ENCODE results near the gene KATNAL1.

KATNAL1 gene

DNA sequence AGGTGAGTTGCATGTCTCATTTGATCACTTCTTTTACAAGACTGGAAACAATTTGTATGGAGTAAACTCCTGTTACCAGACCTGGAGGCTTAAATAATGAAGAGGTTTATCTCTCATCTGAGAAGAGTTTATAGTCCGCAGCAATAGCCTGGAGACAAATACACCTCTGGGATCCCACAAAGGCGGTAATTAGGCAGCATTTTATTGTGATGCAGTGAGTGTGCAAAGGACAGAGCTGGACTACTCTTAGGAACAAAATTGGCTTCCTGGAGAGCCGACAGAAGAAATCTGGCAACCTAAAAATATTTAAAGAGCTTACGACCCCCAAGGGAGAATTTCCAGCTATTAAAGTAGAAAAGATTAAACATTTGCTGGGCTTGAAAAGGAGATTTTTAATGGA is 11.8 kb upstream of the KATNAL1 start:
- Mint-ChIP-seq H3K9me3 (no peaks in the 10 kb centered on the region), H3K4me3 (no peak overlapping the region), H3K36me3 (ENCODE audit: low read depth) (peaks cover 14% of the 10 kb centered on the region), H3K27ac (no peak overlapping the region), H3K27me3 (ENCODE audit: low read depth) (no peaks in the 10 kb centered on the region), H3K4me1 (ENCODE audit: low read depth) (no peaks in the 10 kb centered on the region)

DNA sequence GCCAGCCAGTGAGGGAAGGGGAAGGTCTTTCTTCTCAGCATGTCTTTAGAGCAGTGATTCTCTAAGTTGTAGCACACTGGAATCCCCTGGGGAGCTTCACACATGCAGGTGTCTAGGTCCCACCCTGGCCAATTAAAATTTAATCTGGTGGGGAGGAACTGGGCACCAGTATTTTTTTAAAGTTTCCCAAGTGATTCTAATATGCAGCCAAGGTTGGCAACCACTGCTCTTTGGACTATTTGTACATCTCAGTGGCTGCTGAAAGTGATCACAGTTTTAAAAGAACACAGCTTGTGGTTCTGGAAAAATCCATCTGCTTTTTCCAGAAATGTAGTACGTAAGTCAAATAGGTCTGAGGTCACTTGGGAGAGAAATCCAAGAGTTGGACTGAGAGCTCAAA is 10.7 kb upstream of the KATNAL1 start:
- no peak overlapping the region for H3K27ac Mint-ChIP-seq
- H3K9me3 Mint-ChIP-seq, result no peaks in the 10 kb centered on the region
- no peaks in the 10 kb centered on the region for H3K27me3 Mint-ChIP-seq (ENCODE audit: low read depth)
- H3K4me3 Mint-ChIP-seq, result no peak overlapping the region
- H3K36me3 Mint-ChIP-seq (ENCODE audit: low read depth), result peaks cover 8% of the 10 kb centered on the region
- H3K4me1 Mint-ChIP-seq (ENCODE audit: low read depth), result peaks cover 7% of the 10 kb centered on the region

DNA sequence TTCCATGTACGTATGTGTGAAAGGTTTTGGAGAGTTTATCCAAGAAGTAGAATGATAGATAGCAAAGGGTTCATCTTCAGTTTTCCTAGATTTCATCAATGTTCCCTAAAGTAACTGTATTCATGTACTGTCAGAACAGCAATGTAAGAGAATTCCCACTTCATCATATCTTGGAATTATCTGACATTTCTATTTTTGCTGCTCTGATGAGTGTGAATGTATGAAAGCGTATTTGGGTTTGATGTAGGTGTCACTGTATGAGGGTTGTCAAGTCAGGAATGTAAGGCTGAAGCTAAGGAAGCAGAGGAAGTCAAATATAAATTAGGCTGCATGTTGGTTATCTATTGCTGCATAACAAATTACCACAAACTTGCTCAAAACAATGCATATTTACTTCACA is 7.2 kb upstream of the KATNAL1 start:
- peaks cover 6% of the 10 kb centered on the region for H3K36me3 Mint-ChIP-seq (ENCODE audit: low read depth)
- H3K4me3 Mint-ChIP-seq, result no peak overlapping the region
- no peaks in the 10 kb centered on the region for H3K9me3 Mint-ChIP-seq
- no peak overlapping the region for H3K27ac Mint-ChIP-seq
- no peaks in the 10 kb centered on the region for H3K27me3 Mint-ChIP-seq (ENCODE audit: low read depth)
- H3K4me1 Mint-ChIP-seq (ENCODE audit: low read depth), result peaks cover 8% of the 10 kb centered on the region

GRCh38 chr13:30314069-30314468 is 6.7 kb upstream of the KATNAL1 start:
- H3K27me3 Mint-ChIP-seq (ENCODE audit: low read depth), result no peaks in the 10 kb centered on the region
- H3K27ac Mint-ChIP-seq, result no peak overlapping the region
- H3K9me3 Mint-ChIP-seq, result no peaks in the 10 kb centered on the region
- no peak overlapping the region for H3K4me3 Mint-ChIP-seq
- peaks cover 8% of the 10 kb centered on the region for H3K36me3 Mint-ChIP-seq (ENCODE audit: low read depth)
- H3K4me1 Mint-ChIP-seq (ENCODE audit: low read depth), result peaks cover 13% of the 10 kb centered on the region

GRCh38 chr13:30313311-30313710 is 6.0 kb upstream of the KATNAL1 start:
- no peaks in the 10 kb centered on the region for H3K9me3 Mint-ChIP-seq
- H3K27ac Mint-ChIP-seq, result no peak overlapping the region
- no peaks in the 10 kb centered on the region for H3K27me3 Mint-ChIP-seq (ENCODE audit: low read depth)
- peaks cover 13% of the 10 kb centered on the region for H3K36me3 Mint-ChIP-seq (ENCODE audit: low read depth)
- no peak overlapping the region for H3K4me3 Mint-ChIP-seq
- peaks cover 19% of the 10 kb centered on the region for H3K4me1 Mint-ChIP-seq (ENCODE audit: low read depth)

DNA sequence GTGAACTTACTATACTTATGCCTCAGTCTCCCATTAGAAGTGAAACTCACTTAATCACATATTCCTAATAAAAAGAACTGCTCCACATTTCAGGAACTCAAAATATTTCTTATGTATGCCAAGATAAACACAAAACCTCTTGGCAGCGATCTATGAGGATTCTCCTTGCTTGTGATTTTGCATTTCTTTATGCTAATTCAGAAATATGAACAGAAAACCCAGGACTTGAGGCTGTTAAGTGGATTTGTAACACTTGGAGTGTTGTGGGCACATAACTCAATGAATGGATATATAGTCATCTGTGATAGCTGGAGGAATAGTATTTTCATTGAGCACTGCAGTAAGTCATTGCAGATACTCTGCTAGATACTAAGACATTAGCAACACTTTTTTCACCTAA is 5.6 kb upstream of the KATNAL1 start:
- Mint-ChIP-seq H3K36me3 (ENCODE audit: low read depth) (peaks cover 13% of the 10 kb centered on the region), H3K4me3 (no peak overlapping the region), H3K27me3 (ENCODE audit: low read depth) (no peaks in the 10 kb centered on the region), H3K9me3 (no peaks in the 10 kb centered on the region), H3K4me1 (ENCODE audit: low read depth) (peaks cover 19% of the 10 kb centered on the region), H3K27ac (no peak overlapping the region)

GRCh38 chr13:30308548-30308947 is 1.2 kb upstream of the KATNAL1 start:
- H3K4me3 Mint-ChIP-seq, result peak overlapping the region; percentile 68
- peaks cover 9% of the 10 kb centered on the region for H3K36me3 Mint-ChIP-seq (ENCODE audit: low read depth)
- no peaks in the 10 kb centered on the region for H3K9me3 Mint-ChIP-seq
- H3K4me1 Mint-ChIP-seq (ENCODE audit: low read depth), result peaks cover 41% of the 10 kb centered on the region
- peak overlapping the region; percentile 4 for H3K27ac Mint-ChIP-seq
- no peaks in the 10 kb centered on the region for H3K27me3 Mint-ChIP-seq (ENCODE audit: low read depth)

GRCh38 chr13:30307971-30308290 is 580 bp upstream of the KATNAL1 start:
- Mint-ChIP-seq H3K36me3 (ENCODE audit: low read depth) (peaks cover 9% of the 10 kb centered on the region), H3K4me1 (ENCODE audit: low read depth) (peaks cover 37% of the 10 kb centered on the region), H3K9me3 (no peaks in the 10 kb centered on the region), H3K4me3 (peak overlapping the region; percentile 88), H3K27ac (no peak overlapping the region), H3K27me3 (ENCODE audit: low read depth) (no peaks in the 10 kb centered on the region)

DNA sequence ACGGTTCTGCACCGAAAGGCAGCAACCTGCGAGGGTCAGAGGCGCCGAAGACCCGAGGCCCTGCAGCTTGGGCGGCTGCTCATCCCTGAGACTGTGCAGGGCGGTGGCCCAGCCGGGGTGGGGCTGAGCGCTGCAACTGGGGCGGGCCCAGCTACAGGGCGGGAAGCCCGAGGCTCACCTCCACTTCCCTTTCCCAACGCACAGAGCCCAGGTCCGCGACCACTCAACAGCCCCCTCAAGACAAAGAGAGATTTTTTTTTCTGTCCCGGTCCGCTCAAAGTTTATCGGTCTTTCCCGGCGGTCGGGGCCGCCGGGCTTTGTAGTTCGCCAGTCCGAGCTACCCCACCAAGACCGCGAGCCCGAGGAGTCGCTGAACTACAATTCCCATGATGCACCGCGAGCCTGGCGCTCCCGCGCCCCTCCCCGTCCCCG is 573 bp downstream of the KATNAL1 start:
- peak overlapping the region; percentile 90 for H3K27ac Mint-ChIP-seq
- no peaks in the 10 kb centered on the region for H3K27me3 Mint-ChIP-seq (ENCODE audit: low read depth)
- peak overlapping the region; percentile 88 for H3K4me3 Mint-ChIP-seq
- H3K4me1 Mint-ChIP-seq (ENCODE audit: low read depth), result peaks cover 40% of the 10 kb centered on the region
- H3K9me3 Mint-ChIP-seq, result no peaks in the 10 kb centered on the region
- H3K36me3 Mint-ChIP-seq (ENCODE audit: low read depth), result peaks cover 9% of the 10 kb centered on the region

DNA sequence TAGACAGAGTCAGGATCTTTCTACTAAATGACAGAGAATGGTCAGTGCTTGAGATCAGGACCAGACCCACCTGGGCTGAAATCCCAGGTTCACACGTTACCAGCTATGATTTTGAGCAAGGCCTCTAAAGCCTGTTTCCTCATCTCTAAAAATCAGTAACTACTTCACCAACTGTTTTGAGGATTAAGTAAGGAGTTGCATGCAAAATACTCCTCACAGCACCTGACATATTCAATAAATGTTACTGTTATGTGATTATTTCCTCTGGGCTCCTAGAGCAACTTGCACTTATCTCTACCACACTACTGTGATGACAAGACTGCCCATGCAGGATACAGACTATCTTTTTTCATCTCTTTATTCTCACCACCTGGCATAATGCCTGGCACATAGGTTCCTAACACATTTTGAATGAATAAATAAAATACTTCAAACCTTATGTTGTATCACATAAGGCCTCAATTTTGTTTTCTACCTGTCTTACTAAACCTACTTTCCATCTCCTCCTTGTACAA is 1.8 kb downstream of the KATNAL1 start:
- no peak overlapping the region for H3K27ac Mint-ChIP-seq
- H3K36me3 Mint-ChIP-seq (ENCODE audit: low read depth), result peaks cover 9% of the 10 kb centered on the region
- peaks cover 40% of the 10 kb centered on the region for H3K4me1 Mint-ChIP-seq (ENCODE audit: low read depth)
- H3K4me3 Mint-ChIP-seq, result peak overlapping the region; percentile 35
- no peaks in the 10 kb centered on the region for H3K9me3 Mint-ChIP-seq
- no peaks in the 10 kb centered on the region for H3K27me3 Mint-ChIP-seq (ENCODE audit: low read depth)

DNA sequence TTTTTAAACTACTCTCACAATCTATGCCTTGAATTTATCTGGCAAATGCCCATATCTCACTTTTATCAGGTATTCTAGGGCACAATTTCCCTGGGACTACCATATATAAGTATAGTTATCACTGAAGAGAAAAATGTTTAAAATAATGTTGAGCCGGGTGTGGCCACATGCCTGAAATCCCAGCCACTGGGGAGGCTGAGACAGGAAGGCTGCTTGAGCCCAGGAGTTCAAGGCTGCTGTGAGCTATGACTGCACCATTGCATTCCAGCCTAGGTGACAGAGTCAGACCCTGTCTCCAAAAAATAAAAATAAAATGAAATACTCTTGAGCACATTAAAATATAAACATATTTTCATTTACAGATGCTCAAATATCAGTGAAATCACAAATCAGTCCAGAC is 4.1 kb downstream of the KATNAL1 start:
- Mint-ChIP-seq H3K27ac (no peak overlapping the region), H3K27me3 (ENCODE audit: low read depth) (peaks cover 4% of the 10 kb centered on the region), H3K4me1 (ENCODE audit: low read depth) (peaks cover 32% of the 10 kb centered on the region), H3K4me3 (no peak overlapping the region), H3K9me3 (no peaks in the 10 kb centered on the region), H3K36me3 (ENCODE audit: low read depth) (no peaks in the 10 kb centered on the region)

DNA sequence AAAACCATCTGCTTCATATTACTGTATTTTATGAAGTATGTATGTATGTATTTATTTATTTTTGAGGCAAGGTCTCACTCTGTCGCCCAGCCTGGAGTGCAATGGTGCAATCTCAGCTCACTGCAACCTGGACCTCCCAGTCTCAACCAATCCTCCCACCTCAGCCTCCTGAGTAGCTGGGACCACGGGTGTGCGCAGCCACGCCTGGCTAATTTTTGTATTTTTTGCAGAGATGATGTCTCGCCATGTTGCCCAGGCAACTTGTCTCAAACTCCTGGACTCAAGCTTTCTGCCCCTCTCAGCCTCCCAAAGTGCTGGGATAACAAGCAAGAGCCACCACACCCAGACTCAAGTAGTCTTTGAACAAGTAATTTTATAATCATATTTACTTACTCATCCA is 5.5 kb downstream of the KATNAL1 start:
- no peaks in the 10 kb centered on the region for H3K9me3 Mint-ChIP-seq
- peaks cover 32% of the 10 kb centered on the region for H3K4me1 Mint-ChIP-seq (ENCODE audit: low read depth)
- no peaks in the 10 kb centered on the region for H3K36me3 Mint-ChIP-seq (ENCODE audit: low read depth)
- no peak overlapping the region for H3K4me3 Mint-ChIP-seq
- H3K27me3 Mint-ChIP-seq (ENCODE audit: low read depth), result peaks cover 4% of the 10 kb centered on the region
- H3K27ac Mint-ChIP-seq, result no peak overlapping the region

GRCh38 chr13:30300596-30300995 is 6.8 kb downstream of the KATNAL1 start:
- Mint-ChIP-seq H3K9me3 (no peaks in the 10 kb centered on the region), H3K4me3 (no peak overlapping the region), H3K36me3 (ENCODE audit: low read depth) (no peaks in the 10 kb centered on the region), H3K27me3 (ENCODE audit: low read depth) (peaks cover 4% of the 10 kb centered on the region), H3K4me1 (ENCODE audit: low read depth) (peaks cover 26% of the 10 kb centered on the region), H3K27ac (no peak overlapping the region)

DNA sequence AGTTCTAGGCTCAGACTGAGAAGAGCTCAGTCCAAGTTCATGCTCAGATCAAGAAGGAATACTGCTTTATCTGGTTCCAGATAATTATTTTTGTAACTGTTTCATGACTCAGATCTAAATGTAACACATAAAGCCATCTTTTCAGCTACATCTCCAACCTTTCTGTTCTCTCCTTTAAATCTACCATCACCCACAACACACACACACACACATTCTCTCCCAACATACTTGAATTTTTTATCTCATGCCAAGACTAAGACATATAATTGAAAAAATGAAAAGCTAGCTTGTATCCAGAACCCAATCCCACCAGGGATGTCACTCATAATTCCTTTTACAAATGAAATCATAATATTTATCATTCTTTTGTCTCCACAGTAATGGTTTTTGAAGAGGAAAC is 7.6 kb downstream of the KATNAL1 start:
- Mint-ChIP-seq H3K4me1 (ENCODE audit: low read depth) (peaks cover 18% of the 10 kb centered on the region), H3K27me3 (ENCODE audit: low read depth) (peaks cover 4% of the 10 kb centered on the region), H3K27ac (no peak overlapping the region), H3K9me3 (no peaks in the 10 kb centered on the region), H3K4me3 (no peak overlapping the region), H3K36me3 (ENCODE audit: low read depth) (no peaks in the 10 kb centered on the region)

DNA sequence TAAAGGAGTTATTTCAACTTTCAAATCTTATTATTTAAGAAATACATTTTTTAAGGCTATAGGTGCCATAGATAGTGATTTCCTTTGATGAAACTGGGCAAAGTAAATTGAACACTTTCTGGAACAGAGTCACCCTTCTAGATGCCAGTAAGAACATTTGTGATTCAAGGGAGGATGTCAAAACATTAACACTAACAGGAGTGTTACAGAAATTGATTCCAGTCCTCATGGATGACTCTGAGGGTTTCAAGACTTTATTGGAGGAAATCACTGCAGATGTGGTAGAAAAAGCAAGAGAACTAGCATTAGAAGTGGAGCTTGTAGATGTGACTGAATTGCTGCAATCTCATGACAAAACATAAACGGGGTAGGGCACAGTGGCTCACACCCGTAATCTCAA is 12.2 kb downstream of the KATNAL1 start:
- H3K36me3 Mint-ChIP-seq (ENCODE audit: low read depth), result peaks cover 14% of the 10 kb centered on the region
- no peaks in the 10 kb centered on the region for H3K9me3 Mint-ChIP-seq
- H3K27me3 Mint-ChIP-seq (ENCODE audit: low read depth), result peaks cover 12% of the 10 kb centered on the region
- H3K4me3 Mint-ChIP-seq, result no peak overlapping the region
- no peak overlapping the region for H3K27ac Mint-ChIP-seq
- H3K4me1 Mint-ChIP-seq (ENCODE audit: low read depth), result peaks cover 17% of the 10 kb centered on the region

GRCh38 chr13:30294004-30294403 is 13.3 kb downstream of the KATNAL1 start:
- Mint-ChIP-seq H3K36me3 (ENCODE audit: low read depth) (peaks cover 17% of the 10 kb centered on the region), H3K27ac (no peak overlapping the region), H3K4me1 (ENCODE audit: low read depth) (peaks cover 17% of the 10 kb centered on the region), H3K27me3 (ENCODE audit: low read depth) (peaks cover 12% of the 10 kb centered on the region), H3K4me3 (no peak overlapping the region), H3K9me3 (no peaks in the 10 kb centered on the region)

Data from T-helper 1 cell treated with Interleukin-12 subunit alpha and Interleukin-12 subunit beta and Interleukin-4 antibody, amounts not matched to agents 30 μg/mL and 1 μg/mL, for 36 hours (primary cell).